ENCODE data around the gene DOK7.

The DOK7 gene

DNA sequence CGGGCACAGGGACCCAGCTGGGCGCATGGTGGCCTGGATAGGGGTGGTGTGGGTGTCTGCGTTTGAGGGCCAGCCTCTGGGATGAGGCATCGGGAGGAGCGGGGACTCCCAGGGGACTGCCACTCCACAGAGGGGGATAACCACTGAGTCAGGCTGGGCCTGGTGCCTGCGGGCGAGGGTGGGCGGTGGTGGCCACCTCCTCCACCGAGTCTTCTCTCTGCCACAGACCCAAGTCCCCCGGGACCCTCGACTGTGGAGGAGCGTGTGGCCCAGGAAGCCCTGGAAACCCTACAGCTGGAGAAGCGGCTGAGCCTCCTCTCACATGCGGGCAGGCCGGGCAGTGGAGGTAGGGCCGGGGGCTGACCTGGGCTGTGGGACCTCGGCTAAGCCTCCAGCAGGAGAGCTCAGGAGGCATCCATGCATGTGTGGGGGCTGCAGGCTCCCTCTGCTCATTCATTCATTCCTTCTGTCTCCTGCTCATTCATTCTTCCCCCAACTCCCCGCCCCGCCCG, 26.4 kb downstream of the DOK7 start:
- peak; percentile 42 for DNase-seq

- peak; percentile 60 for DNase-seq
Observed at GRCh38 chr4:3491681-3492405, 28.7 kb downstream of the DOK7 start.

DNA sequence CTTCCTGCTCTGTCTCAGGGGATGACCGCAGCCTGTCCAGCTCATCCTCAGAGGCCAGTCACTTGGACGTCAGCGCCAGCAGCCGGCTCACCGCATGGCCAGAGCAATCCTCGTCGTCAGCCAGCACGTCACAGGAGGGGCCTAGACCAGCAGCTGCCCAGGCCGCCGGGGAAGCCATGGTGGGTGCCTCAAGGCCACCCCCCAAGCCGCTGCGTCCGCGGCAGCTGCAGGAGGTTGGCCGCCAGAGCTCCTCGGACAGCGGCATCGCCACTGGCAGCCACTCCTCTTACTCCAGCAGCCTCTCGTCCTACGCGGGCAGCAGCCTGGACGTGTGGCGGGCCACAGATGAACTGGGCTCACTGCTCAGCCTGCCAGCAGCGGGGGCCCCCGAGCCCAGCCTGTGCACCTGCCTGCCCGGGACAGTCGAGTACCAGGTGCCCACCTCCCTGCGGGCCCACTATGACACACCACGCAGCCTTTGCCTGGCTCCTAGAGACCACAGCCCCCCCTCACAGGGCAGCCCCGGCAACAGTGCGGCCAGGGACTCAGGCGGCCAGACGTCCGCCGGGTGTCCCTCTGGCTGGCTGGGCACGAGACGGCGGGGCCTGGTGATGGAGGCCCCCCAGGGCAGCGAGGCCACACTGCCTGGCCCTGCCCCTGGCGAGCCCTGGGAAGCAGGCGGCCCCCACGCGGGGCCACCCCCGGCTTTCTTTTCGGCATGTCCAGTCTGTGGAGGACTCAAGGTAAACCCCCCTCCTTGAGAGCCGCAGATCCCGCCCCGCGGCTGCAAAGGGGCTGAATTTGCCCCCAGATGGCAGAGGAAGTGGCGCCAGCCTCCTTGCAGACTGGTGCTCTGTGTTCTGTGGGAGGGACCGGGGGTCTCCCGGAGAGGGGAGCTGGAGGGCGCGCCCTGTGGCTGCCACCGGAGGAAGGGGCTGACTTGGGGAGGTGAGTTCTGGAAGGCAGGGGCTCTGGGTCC, 29.9 kb downstream of the DOK7 start:
- DNase-seq, result no peak

GRCh38 chr4:3493720-3494461, 30.8 kb downstream of the DOK7 start:
- DNase-seq, result no peak

DNA sequence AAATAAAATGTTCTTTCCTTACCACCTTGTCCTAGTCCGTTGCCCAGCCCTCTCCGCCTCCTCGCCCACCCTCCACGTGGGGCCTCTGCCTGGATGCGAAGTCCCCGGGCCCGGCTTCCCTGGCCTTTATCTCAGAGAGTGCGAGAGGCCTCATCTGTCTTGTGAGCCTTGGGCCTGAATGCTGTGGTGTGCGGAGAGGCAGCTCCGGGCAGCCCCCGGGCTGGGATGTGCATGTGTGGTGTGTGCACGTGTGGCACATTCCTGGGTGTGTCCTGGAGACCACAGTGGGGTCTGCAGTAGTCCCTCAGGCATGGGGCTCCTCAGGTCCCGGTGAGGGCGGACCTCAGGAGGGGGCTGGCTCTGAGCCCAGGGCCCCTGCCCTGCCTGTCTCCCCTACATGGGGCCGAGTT, 31.4 kb downstream of the DOK7 start:
- DNase-seq, result no peak

GRCh38 chr4:3495204-3495975, 32.3 kb downstream of the DOK7 start:
- DNase-seq, result no peak

GRCh38 chr4:3496021-3496420, 32.9 kb downstream of the DOK7 start:
- no peak for DNase-seq

DNA sequence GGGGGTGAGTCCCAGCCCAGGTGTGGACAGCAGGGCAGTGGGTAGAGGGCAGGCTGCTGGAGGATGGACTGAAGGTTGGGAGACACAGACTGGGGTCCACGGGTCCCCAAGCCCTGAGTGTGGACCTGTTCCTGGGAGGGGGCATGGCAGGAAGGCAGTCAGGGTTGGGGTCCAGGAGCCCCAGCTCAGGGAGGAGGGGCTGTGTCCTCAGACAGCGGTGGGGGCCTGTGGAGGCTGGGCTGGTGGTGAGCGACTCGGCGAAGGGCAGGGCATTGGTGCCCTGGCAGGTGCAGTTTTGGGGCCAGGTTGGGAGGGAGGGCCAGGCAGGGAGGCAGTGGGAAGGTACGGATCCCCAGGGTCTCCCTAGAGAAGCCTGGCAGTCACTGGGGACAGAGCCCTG, 34.0 kb downstream of the DOK7 start:
- no peak for DNase-seq

GRCh38 chr4:3497523-3498389, 34.6 kb downstream of the DOK7 start:
- no peak for DNase-seq

DNA sequence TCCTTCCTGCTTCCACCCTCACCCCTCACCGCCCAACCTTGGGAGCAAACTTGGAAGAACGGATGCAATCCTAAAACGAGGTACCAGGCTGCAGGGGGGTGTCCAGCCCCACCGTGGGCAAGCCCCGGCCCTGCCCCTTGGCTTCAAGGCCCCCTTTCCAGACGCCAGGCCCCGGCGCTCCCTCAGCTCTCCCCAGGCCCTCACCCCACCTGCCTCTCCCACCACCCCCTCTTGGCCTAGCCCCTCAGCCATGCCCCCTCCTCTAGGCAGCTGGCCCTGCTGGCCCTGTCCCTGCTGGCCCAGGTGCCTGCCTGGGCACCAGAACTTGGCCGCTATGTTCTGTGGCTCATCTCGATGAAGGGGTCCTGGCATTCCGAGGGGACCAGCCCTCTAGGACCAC, 35.3 kb downstream of the DOK7 start:
- DNase-seq, result no peak

GRCh38 chr4:3498901-3499510, 35.9 kb downstream of the DOK7 start:
- no peak for DNase-seq

GRCh38 chr4:3499710-3500109, 36.6 kb downstream of the DOK7 start:
- DNase-seq, result no peak

DNA sequence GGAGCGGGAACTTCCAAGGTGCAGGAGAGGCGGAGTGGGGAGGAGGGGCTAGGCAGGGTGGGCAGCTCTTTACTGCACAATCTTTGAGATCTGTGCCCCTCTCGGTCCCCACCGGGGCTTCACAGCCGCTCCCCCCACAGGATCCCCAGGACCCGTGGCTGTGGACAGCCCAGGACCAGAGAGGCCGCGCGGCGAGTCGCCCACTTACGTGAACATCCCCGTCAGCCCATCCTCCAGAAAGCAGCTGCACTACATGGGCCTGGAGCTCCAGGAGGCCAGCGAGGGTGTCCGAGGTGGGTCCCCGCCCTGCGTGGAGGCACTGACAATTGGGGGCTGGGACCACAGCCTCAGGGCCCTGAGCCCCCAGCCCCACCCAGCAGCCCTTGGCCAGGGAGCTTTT, 37.0 kb downstream of the DOK7 start:
- DNase-seq, result no peak

DNA sequence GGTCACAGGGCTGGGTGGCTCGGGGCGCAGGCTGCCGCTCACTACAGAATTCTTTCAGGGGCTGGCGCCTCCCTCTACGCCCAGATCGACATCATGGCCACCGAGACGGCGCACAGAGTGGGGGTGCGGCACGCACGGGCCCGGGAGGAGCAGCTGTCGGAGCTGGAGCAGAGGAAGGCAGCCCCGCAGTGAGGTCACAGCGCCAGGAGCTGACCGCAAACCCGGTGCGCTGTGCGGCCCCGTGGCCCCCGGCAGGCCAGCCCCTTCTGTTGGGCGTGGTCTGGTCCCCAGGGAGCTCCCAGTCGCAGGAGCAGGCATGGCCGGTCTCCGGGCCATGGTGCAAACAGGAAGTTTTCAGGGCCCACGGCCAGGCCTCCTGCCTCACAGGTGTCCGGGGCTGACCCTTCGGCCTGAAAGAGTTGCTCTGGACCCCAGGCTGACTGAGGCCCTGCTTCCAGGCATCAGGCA, 37.6 kb downstream of the DOK7 start:
- DNase-seq, result no peak

- no peak for DNase-seq
Observed at GRCh38 chr4:3501126-3501824, 38.2 kb downstream of the DOK7 start.

GRCh38 chr4:3501825-3502425, 38.8 kb downstream of the DOK7 start:
- DNase-seq, result no peak

DNA sequence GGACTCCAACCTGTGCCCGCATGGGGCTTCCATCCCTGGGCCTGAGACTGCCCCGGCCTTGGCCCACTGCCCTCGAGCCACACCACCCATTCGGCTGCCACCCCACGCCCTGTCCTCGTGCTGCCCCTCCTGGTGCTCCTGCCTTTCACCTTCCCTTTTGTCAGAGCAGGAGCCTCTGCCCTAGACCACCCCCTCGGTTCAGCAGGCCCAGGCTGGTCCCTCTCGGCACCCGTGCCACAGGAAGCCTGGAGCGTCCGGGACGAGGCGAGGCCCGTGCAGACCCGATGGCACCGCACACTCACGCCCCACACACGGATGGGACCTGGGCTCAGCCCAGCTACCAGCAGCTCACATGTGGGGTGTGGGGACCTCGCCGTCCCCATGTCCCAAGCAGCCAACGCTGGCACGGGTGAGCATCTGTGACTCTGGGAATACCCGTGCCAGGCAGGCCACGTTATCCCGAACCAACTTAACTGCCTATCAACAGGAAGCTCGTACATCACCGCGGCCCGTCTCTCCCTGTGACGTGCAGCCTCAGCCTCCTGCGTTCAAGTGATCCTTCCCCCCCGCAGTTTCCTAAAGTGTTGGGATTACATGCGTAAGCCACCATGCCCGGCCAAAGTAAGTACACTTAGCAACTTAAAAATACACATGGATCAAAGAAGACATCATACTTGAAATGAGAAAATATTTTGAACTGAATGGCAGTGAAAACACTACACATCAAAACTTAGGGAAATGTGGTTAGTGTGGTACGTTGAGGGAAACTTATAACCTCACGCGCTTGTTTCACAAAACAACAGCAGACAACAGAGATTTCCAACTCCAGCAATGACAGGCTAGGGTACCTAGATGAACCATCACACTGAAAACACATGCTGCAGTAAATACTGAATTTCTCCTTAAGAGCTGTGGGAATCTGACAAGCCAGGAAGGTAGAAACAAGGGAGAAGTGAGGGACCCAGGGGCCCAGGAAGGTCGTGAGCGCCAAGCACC, 40.1 kb downstream of the DOK7 start:
- no peak for DNase-seq

DNA sequence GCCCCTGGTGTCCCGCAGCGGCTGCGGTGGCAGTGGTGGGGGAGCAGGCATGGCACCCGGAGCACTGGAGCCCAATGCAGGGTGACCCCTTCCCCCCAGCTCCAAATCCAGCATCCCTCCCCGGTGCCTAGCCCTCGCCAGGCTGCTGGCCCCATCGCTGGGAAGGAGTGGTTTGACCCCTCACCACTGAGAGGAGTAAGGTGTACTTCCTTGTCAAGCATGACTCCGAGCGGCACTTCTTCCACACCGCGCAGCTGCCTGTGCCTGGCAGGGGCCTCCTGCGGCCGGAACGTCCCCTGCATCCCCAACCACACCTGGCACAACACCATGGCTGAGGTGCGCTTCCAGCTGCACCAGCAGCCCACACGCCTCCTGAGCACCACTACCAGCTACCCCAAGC, 42.1 kb downstream of the DOK7 start:
- DNase-seq, result no peak

Data from fibroblast of skin of back (primary cell).